Endothelial cell (in vitro differentiated cells): ENCODE results near the gene ADGRG2. TPM values are rescaled to one million over a fixed set of nuclear protein-coding genes. Genes with fewer than 3 reads are reported as not detected.
A peak's percentile ranks its signal among the peaks of the same experiment; 100 is the strongest.
"Not testable (repeated sequence)": the region's sequence is repeated elsewhere in the genome, so short reads cannot be mapped to it uniquely, and the experiment has no call there.

Experiments used
- DNase-seq: peaks from one replicate; pipeline ENCODE4 v3.0.0; 2021; ENCODE audit warnings: low spot score
- H3K27ac Mint-ChIP-seq: one replicate; pipeline ENCODE4 v1.8.0; 2021; ENCODE audit warnings: mixed read lengths, inconsistent platforms; ENCODE audit not compliant: unreplicated experiment
- H3K27me3 Mint-ChIP-seq: one replicate; pipeline ENCODE4 v1.8.0; 2021; ENCODE audit warnings: mild to moderate bottlenecking, moderate library complexity, mixed read lengths, inconsistent platforms; ENCODE audit not compliant: unreplicated experiment
- H3K36me3 Mint-ChIP-seq: one replicate; pipeline ENCODE4 v1.8.0; 2021; ENCODE audit warnings: mild to moderate bottlenecking, low read depth, mixed read lengths, inconsistent platforms; ENCODE audit not compliant: unreplicated experiment
- H3K4me1 Mint-ChIP-seq: one replicate; pipeline ENCODE4 v1.8.0; 2021; ENCODE audit warnings: mild to moderate bottlenecking, mixed read lengths, inconsistent platforms; ENCODE audit not compliant: unreplicated experiment
- H3K4me3 Mint-ChIP-seq: one replicate; pipeline ENCODE4 v1.8.0; 2021; ENCODE audit warnings: mild to moderate bottlenecking, mixed read lengths, inconsistent platforms; ENCODE audit not compliant: unreplicated experiment
- H3K9me3 Mint-ChIP-seq: one replicate; pipeline ENCODE4 v1.8.0; 2021; ENCODE audit warnings: mixed read lengths, inconsistent platforms; ENCODE audit not compliant: unreplicated experiment
- total RNA-seq: library from RNA; stranded (reverse); fragmentation: NEBNext Ultra II Directional; extraction: Animal tissue kit (Norgen Biotek cat#: 25700); gene quantifications from one replicate; pipeline ENCODE4 v1.2.1, GENCODE V29; 2021; ENCODE audit not compliant: unreplicated experiment
- TF ChIP-seq, protein P1 (sequence below): fragments of 200-600 bp; sonication (generic); IDR thresholded peaks from one replicate; pipeline ENCODE4 v1.5.0; 2021; ENCODE audit warnings: antibody characterized with exemption; ENCODE audit not compliant: unreplicated experiment

The ADGRG2 gene
- total RNA-seq, 1 donor from 2014 or later = not detected

- Mint-ChIP-seq H3K36me3 (no peaks in the 10 kb centered on the region), H3K27ac (no peak overlapping the region), H3K27me3 (peaks cover 1% of the 10 kb centered on the region), H3K4me1 (no peaks in the 10 kb centered on the region), H3K4me3 (no peak overlapping the region), H3K9me3 (no peaks in the 10 kb centered on the region)
- TF ChIP-seq, protein P1, sequence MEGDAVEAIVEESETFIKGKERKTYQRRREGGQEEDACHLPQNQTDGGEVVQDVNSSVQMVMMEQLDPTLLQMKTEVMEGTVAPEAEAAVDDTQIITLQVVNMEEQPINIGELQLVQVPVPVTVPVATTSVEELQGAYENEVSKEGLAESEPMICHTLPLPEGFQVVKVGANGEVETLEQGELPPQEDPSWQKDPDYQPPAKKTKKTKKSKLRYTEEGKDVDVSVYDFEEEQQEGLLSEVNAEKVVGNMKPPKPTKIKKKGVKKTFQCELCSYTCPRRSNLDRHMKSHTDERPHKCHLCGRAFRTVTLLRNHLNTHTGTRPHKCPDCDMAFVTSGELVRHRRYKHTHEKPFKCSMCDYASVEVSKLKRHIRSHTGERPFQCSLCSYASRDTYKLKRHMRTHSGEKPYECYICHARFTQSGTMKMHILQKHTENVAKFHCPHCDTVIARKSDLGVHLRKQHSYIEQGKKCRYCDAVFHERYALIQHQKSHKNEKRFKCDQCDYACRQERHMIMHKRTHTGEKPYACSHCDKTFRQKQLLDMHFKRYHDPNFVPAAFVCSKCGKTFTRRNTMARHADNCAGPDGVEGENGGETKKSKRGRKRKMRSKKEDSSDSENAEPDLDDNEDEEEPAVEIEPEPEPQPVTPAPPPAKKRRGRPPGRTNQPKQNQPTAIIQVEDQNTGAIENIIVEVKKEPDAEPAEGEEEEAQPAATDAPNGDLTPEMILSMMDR = no peak
- DNase-seq = no peak
Observed at GRCh38 chrX:19030805-19031204, 91.5 kb downstream of the ADGRG2 start.

DNA sequence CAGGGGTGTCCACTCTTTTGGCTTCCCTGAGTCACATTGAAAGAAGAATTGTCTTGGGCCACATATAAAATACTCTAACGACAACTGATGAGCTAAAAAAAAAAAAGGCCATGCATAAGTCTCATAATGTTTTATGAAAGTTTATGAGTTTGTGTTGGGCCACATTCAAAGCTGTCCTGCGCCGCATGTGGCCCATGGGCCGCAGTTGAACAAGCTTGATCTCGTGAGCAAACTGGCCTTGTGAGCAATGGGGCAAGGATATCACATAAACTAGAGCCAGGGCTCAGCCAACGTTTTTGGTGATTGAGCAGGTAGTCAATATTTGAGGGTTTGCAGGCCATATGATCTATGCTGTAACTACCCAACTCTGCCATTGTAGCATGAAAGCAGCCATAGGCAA, 93.7 kb downstream of the ADGRG2 start:
- TF ChIP-seq, protein P1 = no peak
- Mint-ChIP-seq H3K27ac (no peak overlapping the region), H3K9me3 (no peaks in the 10 kb centered on the region), H3K36me3 (no peaks in the 10 kb centered on the region), H3K4me1 (no peaks in the 10 kb centered on the region), H3K4me3 (no peak overlapping the region), H3K27me3 (peaks cover 1% of the 10 kb centered on the region)
- DNase-seq = no peak

- H3K4me1 Mint-ChIP-seq = no peaks in the 10 kb centered on the region
- H3K27me3 Mint-ChIP-seq = no peaks in the 10 kb centered on the region
- no peak overlapping the region for H3K4me3 Mint-ChIP-seq
- H3K36me3 Mint-ChIP-seq = no peaks in the 10 kb centered on the region
- no peaks in the 10 kb centered on the region for H3K9me3 Mint-ChIP-seq
- TF ChIP-seq, protein P1 = no peak
- no peak for DNase-seq
- H3K27ac Mint-ChIP-seq = no peak overlapping the region
Observed at GRCh38 chrX:19024366-19024765, 97.9 kb downstream of the ADGRG2 start.

DNA sequence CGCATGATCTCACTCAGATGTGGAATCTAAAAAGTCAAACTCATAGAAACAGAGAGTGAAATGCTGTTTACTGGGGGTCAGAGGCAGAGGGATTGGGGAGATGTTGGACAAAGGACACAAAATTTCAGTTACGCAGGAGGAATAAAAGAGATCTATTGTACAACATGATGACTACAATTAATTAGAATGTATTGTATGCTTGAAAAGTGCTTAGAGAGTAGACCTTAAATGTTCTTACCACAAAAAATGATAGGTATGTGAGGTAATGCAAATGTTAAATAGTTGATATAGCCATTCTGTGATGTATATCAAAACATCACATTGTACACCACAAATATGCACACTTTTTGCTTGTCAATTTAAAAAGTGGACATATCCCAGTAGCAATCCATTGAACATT, 102.3 kb downstream of the ADGRG2 start:
- Mint-ChIP-seq H3K27ac (no peak overlapping the region), H3K36me3 (no peaks in the 10 kb centered on the region), H3K27me3 (no peaks in the 10 kb centered on the region), H3K9me3 (no peaks in the 10 kb centered on the region), H3K4me1 (no peaks in the 10 kb centered on the region), H3K4me3 (no peak overlapping the region)
- TF ChIP-seq, protein P1 = no peak
- no peak for DNase-seq

GRCh38 chrX:19017271-19017670, 105.0 kb downstream of the ADGRG2 start:
- no peaks in the 10 kb centered on the region for H3K36me3 Mint-ChIP-seq
- no peaks in the 10 kb centered on the region for H3K27me3 Mint-ChIP-seq
- H3K27ac Mint-ChIP-seq = no peak overlapping the region
- TF ChIP-seq, protein P1 = peak; percentile 50
- DNase-seq = peak; percentile 13
- no peaks in the 10 kb centered on the region for H3K4me1 Mint-ChIP-seq
- no peaks in the 10 kb centered on the region for H3K9me3 Mint-ChIP-seq
- H3K4me3 Mint-ChIP-seq = no peak overlapping the region

DNA sequence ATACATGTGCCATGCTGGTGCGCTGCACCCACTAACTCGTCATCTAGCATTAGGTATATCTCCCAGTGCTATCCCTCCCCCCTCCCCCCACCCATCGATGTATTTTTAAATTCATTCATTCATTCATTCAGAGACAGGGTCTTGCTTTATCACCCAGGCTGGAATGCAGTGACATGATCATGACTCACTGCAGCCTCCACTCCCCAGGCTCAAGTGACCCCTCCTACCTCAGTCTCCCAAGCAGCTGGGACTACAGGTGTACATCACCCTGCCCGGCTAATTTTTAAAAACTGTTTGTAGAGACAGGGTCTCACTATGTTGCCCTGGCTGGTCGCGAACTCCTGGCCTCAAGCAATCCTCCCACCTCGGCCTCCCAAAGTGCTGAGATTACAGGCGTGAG, 105.7 kb downstream of the ADGRG2 start:
- not testable (repeated sequence) for DNase-seq, H3K27ac Mint-ChIP-seq, H3K9me3 Mint-ChIP-seq, H3K36me3 Mint-ChIP-seq, H3K4me1 Mint-ChIP-seq, H3K27me3 Mint-ChIP-seq, H3K4me3 Mint-ChIP-seq
